ENCODE results near the gene ACSM2A.
"Not testable (repeated sequence)": the region's sequence is repeated elsewhere in the genome, so short reads cannot be mapped to it uniquely, and the experiment has no call there.

ACSM2A gene

GRCh38 chr16:20451364-20451763, at the start of gene ACSM2A:
Gene ACSM2A, plus strand, starts transcription at chr16:20451521. Its CDS starts 8,594 bp downstream, at chr16:20460115.
- not testable (repeated sequence) for FAIRE-seq

GRCh38 chr16:20402651-20403050, 48.7 kb upstream of the ACSM2A start:
- FAIRE-seq: no peak

- no peak for FAIRE-seq
Observed at GRCh38 chr16:20404637-20405036, 46.7 kb upstream of the ACSM2A start, which contains the start of gene PDILT. Gene PDILT, minus strand, starts transcription at chr16:20404737. Its CDS starts 5,437 bp downstream, at chr16:20399300.

GRCh38 chr16:20409398-20410120, 41.8 kb upstream of the ACSM2A start, which contains the start of gene ACSM5:
Gene ACSM5, plus strand, starts transcription at chr16:20409534. Its CDS starts 1,951 bp downstream, at chr16:20411485.
- no peak for FAIRE-seq

GRCh38 chr16:20410121-20410723, 41.1 kb upstream of the ACSM2A start:
- no peak for FAIRE-seq

GRCh38 chr16:20411055-20411454, 40.3 kb upstream of the ACSM2A start:
- no peak for FAIRE-seq

- FAIRE-seq: no peak
Observed at GRCh38 chr16:20415541-20415940, 35.8 kb upstream of the ACSM2A start.

- FAIRE-seq: not testable (repeated sequence)
Observed at GRCh38 chr16:20419093-20419492, 32.2 kb upstream of the ACSM2A start.

GRCh38 chr16:20421748-20422147, 29.6 kb upstream of the ACSM2A start:
- not testable (repeated sequence) for FAIRE-seq

- FAIRE-seq: not testable (repeated sequence)
Observed at GRCh38 chr16:20423772-20424128, 27.6 kb upstream of the ACSM2A start.

GRCh38 chr16:20424129-20424866, 27.0 kb upstream of the ACSM2A start:
- no peak for FAIRE-seq

GRCh38 chr16:20427401-20427797, 23.9 kb upstream of the ACSM2A start:
- not testable (repeated sequence) for FAIRE-seq

GRCh38 chr16:20429499-20429898, 21.8 kb upstream of the ACSM2A start:
- not testable (repeated sequence) for FAIRE-seq

GRCh38 chr16:20430480-20430879, 20.8 kb upstream of the ACSM2A start:
- not testable (repeated sequence) for FAIRE-seq

- no peak for FAIRE-seq
Observed at GRCh38 chr16:20430948-20431347, 20.4 kb upstream of the ACSM2A start.

- not testable (repeated sequence) for FAIRE-seq
Observed at GRCh38 chr16:20438950-20439349, 12.4 kb upstream of the ACSM2A start.

GRCh38 chr16:20439820-20440231, 11.5 kb upstream of the ACSM2A start:
- FAIRE-seq: not testable (repeated sequence)

- not testable (repeated sequence) for FAIRE-seq
Observed at GRCh38 chr16:20440731-20441130, 10.6 kb upstream of the ACSM2A start.

- no peak for FAIRE-seq
Observed at GRCh38 chr16:20441191-20441590, 10.1 kb upstream of the ACSM2A start.

GRCh38 chr16:20441859-20442258, 9.5 kb upstream of the ACSM2A start:
- FAIRE-seq: not testable (repeated sequence)

- not testable (repeated sequence) for FAIRE-seq
Observed at GRCh38 chr16:20446652-20447393, 4.5 kb upstream of the ACSM2A start.

GRCh38 chr16:20453633-20454032, 2.3 kb downstream of the ACSM2A start:
- FAIRE-seq: not testable (repeated sequence)

- FAIRE-seq: not testable (repeated sequence)
Observed at GRCh38 chr16:20459227-20459626, 7.9 kb downstream of the ACSM2A start.

Measured in TTC549 (cell line).